ENCODE data around the gene DEDD2.

DNA sequence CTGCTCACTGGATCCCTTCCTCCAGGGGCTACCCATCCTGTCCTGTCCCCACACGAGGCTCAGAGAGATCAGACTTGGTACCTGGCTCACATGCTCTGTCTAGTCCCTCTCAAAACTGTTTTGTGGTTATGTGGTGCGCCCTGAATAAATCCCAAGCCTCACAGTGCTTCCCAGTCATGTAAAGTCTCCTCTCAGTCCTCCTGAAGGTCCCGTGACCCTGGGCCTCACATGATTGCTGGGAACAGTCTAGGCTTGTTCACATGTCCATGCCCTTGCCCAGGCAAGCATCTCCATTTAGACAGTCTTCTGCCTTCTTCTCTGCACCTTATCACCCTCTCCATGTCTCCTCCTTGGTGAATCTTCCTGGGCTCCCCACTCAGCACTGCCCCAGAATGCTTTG is 49.3 kb downstream of the DEDD2 start:
- TF ChIP-seq, protein P1, sequence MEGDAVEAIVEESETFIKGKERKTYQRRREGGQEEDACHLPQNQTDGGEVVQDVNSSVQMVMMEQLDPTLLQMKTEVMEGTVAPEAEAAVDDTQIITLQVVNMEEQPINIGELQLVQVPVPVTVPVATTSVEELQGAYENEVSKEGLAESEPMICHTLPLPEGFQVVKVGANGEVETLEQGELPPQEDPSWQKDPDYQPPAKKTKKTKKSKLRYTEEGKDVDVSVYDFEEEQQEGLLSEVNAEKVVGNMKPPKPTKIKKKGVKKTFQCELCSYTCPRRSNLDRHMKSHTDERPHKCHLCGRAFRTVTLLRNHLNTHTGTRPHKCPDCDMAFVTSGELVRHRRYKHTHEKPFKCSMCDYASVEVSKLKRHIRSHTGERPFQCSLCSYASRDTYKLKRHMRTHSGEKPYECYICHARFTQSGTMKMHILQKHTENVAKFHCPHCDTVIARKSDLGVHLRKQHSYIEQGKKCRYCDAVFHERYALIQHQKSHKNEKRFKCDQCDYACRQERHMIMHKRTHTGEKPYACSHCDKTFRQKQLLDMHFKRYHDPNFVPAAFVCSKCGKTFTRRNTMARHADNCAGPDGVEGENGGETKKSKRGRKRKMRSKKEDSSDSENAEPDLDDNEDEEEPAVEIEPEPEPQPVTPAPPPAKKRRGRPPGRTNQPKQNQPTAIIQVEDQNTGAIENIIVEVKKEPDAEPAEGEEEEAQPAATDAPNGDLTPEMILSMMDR (IDR thresholded peaks at IDR 0.05): no peak
- no peak for TF ChIP-seq POLR2A (IDR thresholded peaks at IDR 0.05)

All from testis (tissue), 2 donors.